ENCODE data around the gene NDUFA11. TPM values are rescaled to one million over a fixed set of nuclear protein-coding genes. Genes with fewer than 3 reads are reported as not detected.
A peak's percentile ranks its signal among the peaks of the same experiment; 100 is the strongest.

NDUFA11 gene
- total and polyA plus RNA-seq, 2 of the 13 experiments (the other 11 are each of a cell fraction or from before 2014, with no cell fraction given): 286 to 378 TPM

- TF ChIP-seq ZBTB1 (CRISPR knock-in tag; IDR thresholded peaks at IDR 0.05; ENCODE audit: borderline replicate concordance): no peak; the same call in 1 of the 2 replicates
- peak; percentile 90 for TF ChIP-seq ZKSCAN1 (IDR thresholded peaks at IDR 0.05; ENCODE audit: low read length)
- no peak for TF ChIP-seq ZNF572 (CRISPR knock-in tag; IDR thresholded peaks at IDR 0.05)
- peak; percentile 81; the same call in 1 of the 2 replicates for TF ChIP-seq ZNF839 (CRISPR knock-in tag; IDR thresholded peaks at IDR 0.05; ENCODE audit: borderline replicate concordance)
- TF ChIP-seq U2AF2 (IDR thresholded peaks at IDR 0.05; ENCODE audit: low read depth, low read length): peak; percentile 43; the same call in 1 of the 2 replicates
- TF ChIP-seq NFE2L2 (IDR thresholded peaks at IDR 0.05; ENCODE audit: low read length): no peak
- TF ChIP-seq CERS6 (CRISPR knock-in tag; IDR thresholded peaks at IDR 0.05): no peak
- TF ChIP-seq TFE3 (CRISPR knock-in tag; IDR thresholded peaks at IDR 0.05): 0 out of 2 replicates have a peak, but pooled peaks have one; percentile 37
- TF ChIP-seq PLSCR1 (CRISPR knock-in tag; IDR thresholded peaks at IDR 0.05; ENCODE audit: borderline replicate concordance): no peak
- TF ChIP-seq MED1 (CRISPR knock-in tag; IDR thresholded peaks at IDR 0.05): peak; percentile 75
- no peak; the same call in none of the 2 replicates for TF ChIP-seq ZNF274 (CRISPR knock-in tag; IDR thresholded peaks at IDR 0.05)
- TF ChIP-seq FOSL2 (CRISPR knock-in tag; IDR thresholded peaks at IDR 0.05): peak; percentile 43
- TF ChIP-seq BRCA1 (CRISPR knock-in tag; IDR thresholded peaks at IDR 0.05): no peak
- TF ChIP-seq ZNF841 (CRISPR knock-in tag; IDR thresholded peaks at IDR 0.05; ENCODE audit: borderline replicate concordance): no peak
- peak; percentile 58 for TF ChIP-seq XRCC5 (optimal IDR thresholded peaks at IDR 0.05; ENCODE audit: low read length)
- no peak for TF ChIP-seq RBM22 (optimal IDR thresholded peaks at IDR 0.05; ENCODE audit: low read length)
- TF ChIP-seq KLF6 (CRISPR knock-in tag; IDR thresholded peaks at IDR 0.05): 0 out of 2 replicates have a peak, but pooled peaks have one; percentile 52
- no peak; the same call in 1 of the 2 replicates for TF ChIP-seq ZC3H4 (CRISPR knock-in tag; IDR thresholded peaks at IDR 0.05; ENCODE audit: borderline replicate concordance)
- TF ChIP-seq AHDC1 (CRISPR knock-in tag; IDR thresholded peaks at IDR 0.05; ENCODE audit: borderline replicate concordance): peak; percentile 74; the same call in 1 of the 2 replicates
- peak in 1 of 2 experiments; percentile 72; a peak in 1 of 4 replicates for TF ChIP-seq KLF16 (CRISPR knock-in tag; IDR thresholded peaks at IDR 0.05)
Measured at GRCh38 chr19:5903624-5904351, at the start of gene NDUFA11 (continued).
